Endothelial cell (in vitro differentiated cells): Measurements from ENCODE around the gene SGMS1. TPM values are rescaled to one million over a fixed set of nuclear protein-coding genes. Genes with fewer than 3 reads are reported as not detected.

Source experiments
- DNase-seq: peaks from one replicate; pipeline ENCODE4 v3.0.0; 2021; ENCODE audit warnings: low spot score
- H3K27ac Mint-ChIP-seq: one replicate; pipeline ENCODE4 v1.8.0; 2021; ENCODE audit warnings: mixed read lengths, inconsistent platforms; ENCODE audit not compliant: unreplicated experiment
- H3K27me3 Mint-ChIP-seq: one replicate; pipeline ENCODE4 v1.8.0; 2021; ENCODE audit warnings: mild to moderate bottlenecking, moderate library complexity, mixed read lengths, inconsistent platforms; ENCODE audit not compliant: unreplicated experiment
- H3K36me3 Mint-ChIP-seq: one replicate; pipeline ENCODE4 v1.8.0; 2021; ENCODE audit warnings: mild to moderate bottlenecking, low read depth, mixed read lengths, inconsistent platforms; ENCODE audit not compliant: unreplicated experiment
- H3K4me1 Mint-ChIP-seq: one replicate; pipeline ENCODE4 v1.8.0; 2021; ENCODE audit warnings: mild to moderate bottlenecking, mixed read lengths, inconsistent platforms; ENCODE audit not compliant: unreplicated experiment
- H3K4me3 Mint-ChIP-seq: one replicate; pipeline ENCODE4 v1.8.0; 2021; ENCODE audit warnings: mild to moderate bottlenecking, mixed read lengths, inconsistent platforms; ENCODE audit not compliant: unreplicated experiment
- H3K9me3 Mint-ChIP-seq: one replicate; pipeline ENCODE4 v1.8.0; 2021; ENCODE audit warnings: mixed read lengths, inconsistent platforms; ENCODE audit not compliant: unreplicated experiment
- total RNA-seq: library from RNA; stranded (reverse); fragmentation: NEBNext Ultra II Directional; extraction: Animal tissue kit (Norgen Biotek cat#: 25700); gene quantifications from one replicate; pipeline ENCODE4 v1.2.1, GENCODE V29; 2021; ENCODE audit not compliant: unreplicated experiment
- TF ChIP-seq, protein P1 (sequence below): fragments of 200-600 bp; sonication (generic); IDR thresholded peaks from one replicate; pipeline ENCODE4 v1.5.0; 2021; ENCODE audit warnings: antibody characterized with exemption; ENCODE audit not compliant: unreplicated experiment

SGMS1 gene
- total RNA-seq, 1 donor from 2014 or later: 12.4 TPM

DNA sequence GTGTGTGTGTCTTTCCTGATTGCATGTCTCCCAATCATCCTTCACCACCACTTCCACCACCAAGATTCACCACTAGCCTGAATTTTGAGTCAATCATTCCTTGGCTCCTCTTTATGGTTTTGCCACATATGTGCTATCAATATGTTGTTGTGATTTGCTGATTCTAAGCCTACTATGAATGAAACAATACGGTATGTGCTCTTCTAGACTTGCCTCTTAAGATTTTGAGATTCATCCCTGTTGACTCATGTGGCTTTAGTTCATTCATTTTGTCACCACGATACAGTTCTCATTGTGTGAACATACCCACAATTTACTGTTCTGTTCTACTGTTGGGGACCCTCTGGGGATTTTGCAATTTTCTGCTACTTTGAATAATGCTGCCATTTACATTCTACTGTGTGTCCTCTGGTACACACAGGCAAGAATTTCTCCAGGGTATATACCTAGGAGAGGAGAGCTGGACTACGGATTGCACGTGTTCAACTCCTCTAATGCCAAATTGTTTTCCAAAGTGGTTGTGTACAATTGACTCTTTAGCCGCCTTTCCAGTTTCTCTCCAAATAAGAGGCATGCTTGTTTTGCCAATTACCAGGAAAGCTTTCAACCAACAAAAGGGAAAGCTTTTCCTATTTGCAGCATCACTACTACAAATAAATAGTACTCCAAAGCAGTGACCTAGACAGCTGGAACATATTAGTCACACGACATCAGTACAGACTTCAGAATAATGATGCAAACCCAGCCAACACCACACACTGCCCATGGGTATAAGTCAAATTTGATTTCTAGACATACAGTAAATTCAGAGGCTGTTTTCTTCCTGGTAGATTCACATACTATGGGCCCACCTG lies 30.0 kb downstream of the SGMS1 start:
- Mint-ChIP-seq H3K4me1 (no peaks in the 10 kb centered on the region), H3K27me3 (no peaks in the 10 kb centered on the region), H3K4me3 (no peak overlapping the region), H3K36me3 (no peaks in the 10 kb centered on the region), H3K9me3 (no peaks in the 10 kb centered on the region), H3K27ac (no peak overlapping the region)
- DNase-seq: no peak
- TF ChIP-seq, protein P1, sequence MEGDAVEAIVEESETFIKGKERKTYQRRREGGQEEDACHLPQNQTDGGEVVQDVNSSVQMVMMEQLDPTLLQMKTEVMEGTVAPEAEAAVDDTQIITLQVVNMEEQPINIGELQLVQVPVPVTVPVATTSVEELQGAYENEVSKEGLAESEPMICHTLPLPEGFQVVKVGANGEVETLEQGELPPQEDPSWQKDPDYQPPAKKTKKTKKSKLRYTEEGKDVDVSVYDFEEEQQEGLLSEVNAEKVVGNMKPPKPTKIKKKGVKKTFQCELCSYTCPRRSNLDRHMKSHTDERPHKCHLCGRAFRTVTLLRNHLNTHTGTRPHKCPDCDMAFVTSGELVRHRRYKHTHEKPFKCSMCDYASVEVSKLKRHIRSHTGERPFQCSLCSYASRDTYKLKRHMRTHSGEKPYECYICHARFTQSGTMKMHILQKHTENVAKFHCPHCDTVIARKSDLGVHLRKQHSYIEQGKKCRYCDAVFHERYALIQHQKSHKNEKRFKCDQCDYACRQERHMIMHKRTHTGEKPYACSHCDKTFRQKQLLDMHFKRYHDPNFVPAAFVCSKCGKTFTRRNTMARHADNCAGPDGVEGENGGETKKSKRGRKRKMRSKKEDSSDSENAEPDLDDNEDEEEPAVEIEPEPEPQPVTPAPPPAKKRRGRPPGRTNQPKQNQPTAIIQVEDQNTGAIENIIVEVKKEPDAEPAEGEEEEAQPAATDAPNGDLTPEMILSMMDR: no peak

DNA sequence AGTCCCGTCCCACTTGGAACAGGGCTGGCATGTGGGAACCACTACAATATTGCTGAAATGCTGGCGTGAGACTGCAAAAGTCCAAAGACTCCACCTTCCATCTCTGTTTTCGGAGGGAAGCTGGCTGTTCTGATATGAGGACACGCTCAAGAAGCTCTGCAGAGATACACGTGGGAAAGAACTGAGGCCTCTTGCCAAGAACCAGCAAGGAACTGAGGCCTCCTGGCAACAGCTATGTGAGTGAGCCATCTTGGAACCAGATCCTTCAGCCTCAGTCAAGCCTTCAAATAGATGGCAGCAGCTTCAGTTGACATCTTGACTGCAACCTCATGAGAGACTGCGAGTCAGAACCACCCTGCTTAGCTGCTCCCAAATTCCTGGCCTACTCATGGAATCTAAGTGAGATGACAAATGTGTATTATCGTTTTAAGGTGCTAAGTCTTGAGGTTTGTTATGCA lies 30.8 kb downstream of the SGMS1 start:
- no peak for DNase-seq
- no peaks in the 10 kb centered on the region for H3K36me3 Mint-ChIP-seq
- TF ChIP-seq, protein P1: no peak
- no peaks in the 10 kb centered on the region for H3K27me3 Mint-ChIP-seq
- H3K4me1 Mint-ChIP-seq: no peaks in the 10 kb centered on the region
- no peak overlapping the region for H3K4me3 Mint-ChIP-seq
- H3K9me3 Mint-ChIP-seq: no peaks in the 10 kb centered on the region
- no peak overlapping the region for H3K27ac Mint-ChIP-seq

DNA sequence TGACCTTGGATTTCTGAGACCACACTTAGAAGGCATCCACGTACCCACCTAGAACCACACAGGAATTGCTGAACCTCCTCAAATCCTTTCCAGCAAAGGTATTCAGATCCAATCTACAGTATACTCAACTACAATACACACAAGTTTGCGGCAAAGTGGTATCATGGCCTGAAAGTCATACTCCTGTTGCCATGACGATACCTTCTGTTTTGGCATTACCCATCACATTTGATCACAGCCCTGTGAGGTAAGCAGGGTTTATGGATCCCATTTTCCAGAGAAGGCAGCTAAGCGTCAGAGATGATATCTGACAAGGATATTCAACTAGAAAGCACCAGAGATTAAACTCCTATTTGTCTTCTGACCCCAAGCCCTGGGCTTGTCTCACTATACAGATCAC lies 32.8 kb downstream of the SGMS1 start:
- no peak overlapping the region for H3K4me3 Mint-ChIP-seq
- H3K36me3 Mint-ChIP-seq: no peaks in the 10 kb centered on the region
- H3K27ac Mint-ChIP-seq: no peak overlapping the region
- H3K4me1 Mint-ChIP-seq: no peaks in the 10 kb centered on the region
- DNase-seq: no peak
- TF ChIP-seq, protein P1: no peak
- no peaks in the 10 kb centered on the region for H3K27me3 Mint-ChIP-seq
- no peaks in the 10 kb centered on the region for H3K9me3 Mint-ChIP-seq

DNA sequence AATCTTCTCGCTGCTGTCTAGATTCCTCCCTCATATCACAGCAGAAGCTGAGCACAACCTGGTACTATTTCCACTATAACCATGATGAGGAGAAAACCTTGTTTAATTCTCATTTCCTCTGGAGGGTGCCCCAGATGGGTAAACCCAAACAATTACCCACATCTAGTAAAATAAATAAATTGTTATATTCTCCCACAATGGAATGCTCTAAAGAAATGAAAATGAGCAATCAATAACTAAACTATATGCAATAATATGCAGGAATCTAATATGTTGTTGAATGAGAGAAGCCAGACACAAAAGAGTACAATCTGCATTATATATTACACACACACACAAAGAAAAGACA lies 37.0 kb downstream of the SGMS1 start:
- no peak for DNase-seq
- TF ChIP-seq, protein P1: no peak
- no peaks in the 10 kb centered on the region for H3K4me1 Mint-ChIP-seq
- no peak overlapping the region for H3K4me3 Mint-ChIP-seq
- H3K27me3 Mint-ChIP-seq: no peaks in the 10 kb centered on the region
- no peak overlapping the region for H3K27ac Mint-ChIP-seq
- no peaks in the 10 kb centered on the region for H3K9me3 Mint-ChIP-seq
- H3K36me3 Mint-ChIP-seq: no peaks in the 10 kb centered on the region
